MM.1S (cell line): ENCODE results near the gene TTI1.

ENCODE experiments used
- DNase-seq: peaks from one replicate; pipeline ENCODE4 v3.0.0-alpha.2; 2015
- H2AFZ ChIP-seq: fragments of 300-600 bp; sonication (generic); 2 replicates; pipeline ENCODE4 v1.6.0; 2016; ENCODE audit warnings: antibody characterized with exemption, low read length
- H3F3A ChIP-seq: fragments of 300-600 bp; sonication (generic); 2 replicates; pipeline ENCODE4 v1.6.1; 2016; ENCODE audit warnings: mild to moderate bottlenecking, antibody characterized with exemption, low read length, moderate library complexity, mixed read lengths; ENCODE audit not compliant: insufficient read depth
- H3K27ac ChIP-seq: fragments of 300-600 bp; sonication (generic); 2 replicates; pipeline ENCODE4 v1.5.1; 2016; ENCODE audit warnings: mild to moderate bottlenecking, low read length
- H3K27me3 ChIP-seq: fragments of 300-600 bp; sonication (generic); replicated peaks from 2 replicates; pipeline ENCODE4 v1.6.0; 2016; ENCODE audit warnings: low read length; ENCODE audit not compliant: insufficient read depth
- H3K36me3 ChIP-seq: fragments of 300-600 bp; sonication (generic); replicated peaks from 2 replicates; pipeline ENCODE4 v1.6.1; 2016; ENCODE audit warnings: mild to moderate bottlenecking, low read length, mixed read lengths; ENCODE audit not compliant: insufficient read depth
- H3K4me1 ChIP-seq: fragments of 300-600 bp; sonication (generic); 2 replicates; pipeline ENCODE4 v1.6.1; 2016; ENCODE audit warnings: low read length, mixed read lengths
- H3K4me2 ChIP-seq: fragments of 300-600 bp; sonication (generic); 2 replicates; pipeline ENCODE4 v1.6.0; 2016; ENCODE audit warnings: low read depth, low read length
- H3K4me3 ChIP-seq: fragments of 300-600 bp; sonication (generic); 2 replicates; pipeline ENCODE4 v1.5.1; 2016; ENCODE audit warnings: low read length, mixed read lengths
- H3K79me2 ChIP-seq: fragments of 300-600 bp; sonication (generic); 2 replicates; pipeline ENCODE4 v1.6.1; 2016; ENCODE audit warnings: mixed run types, low read length, mixed read lengths
- H3K9ac ChIP-seq: fragments of 300-600 bp; sonication (generic); 2 replicates; pipeline ENCODE4 v1.6.1; 2016; ENCODE audit warnings: low read length, mixed read lengths
- H3K9me2 ChIP-seq: fragments of 300-600 bp; sonication (generic); replicated peaks from 2 replicates; pipeline ENCODE4 v1.6.1; 2016; ENCODE audit warnings: mild to moderate bottlenecking, low read length, mixed read lengths; ENCODE audit not compliant: insufficient read depth
- H3K9me3 ChIP-seq: fragments of 300-600 bp; sonication (generic); replicated peaks from 2 replicates; pipeline ENCODE4 v1.6.1; 2016; ENCODE audit warnings: mild to moderate bottlenecking, low read length, mixed read lengths; ENCODE audit not compliant: insufficient read depth
- H4K20me1 ChIP-seq: fragments of 300-600 bp; sonication (generic); 2 replicates; pipeline ENCODE4 v1.6.1; 2016; ENCODE audit warnings: mild to moderate bottlenecking, low read length, moderate library complexity, mixed read lengths; ENCODE audit not compliant: insufficient read depth
- EZH2 ChIP-seq: fragments of 300-600 bp; sonication (generic); optimal IDR thresholded peaks from 2 replicates; pipeline ENCODE3; 2017; ENCODE audit warnings: low read depth, mild to moderate bottlenecking, antibody characterized with exemption, low read length, mixed read lengths
- EZH2phosphoT487 ChIP-seq: fragments of 300-600 bp; sonication (generic); IDR thresholded peaks from 2 replicates; pipeline ENCODE4 v1.6.1; 2018; ENCODE audit warnings: antibody characterized with exemption, low read length
- TF ChIP-seq, protein P1 (sequence below): fragments of 300-600 bp; sonication (generic); IDR thresholded peaks from 2 replicates; pipeline ENCODE4 v1.5.1; 2016; ENCODE audit warnings: antibody characterized with exemption, low read length, mixed read lengths

TTI1 gene

DNA sequence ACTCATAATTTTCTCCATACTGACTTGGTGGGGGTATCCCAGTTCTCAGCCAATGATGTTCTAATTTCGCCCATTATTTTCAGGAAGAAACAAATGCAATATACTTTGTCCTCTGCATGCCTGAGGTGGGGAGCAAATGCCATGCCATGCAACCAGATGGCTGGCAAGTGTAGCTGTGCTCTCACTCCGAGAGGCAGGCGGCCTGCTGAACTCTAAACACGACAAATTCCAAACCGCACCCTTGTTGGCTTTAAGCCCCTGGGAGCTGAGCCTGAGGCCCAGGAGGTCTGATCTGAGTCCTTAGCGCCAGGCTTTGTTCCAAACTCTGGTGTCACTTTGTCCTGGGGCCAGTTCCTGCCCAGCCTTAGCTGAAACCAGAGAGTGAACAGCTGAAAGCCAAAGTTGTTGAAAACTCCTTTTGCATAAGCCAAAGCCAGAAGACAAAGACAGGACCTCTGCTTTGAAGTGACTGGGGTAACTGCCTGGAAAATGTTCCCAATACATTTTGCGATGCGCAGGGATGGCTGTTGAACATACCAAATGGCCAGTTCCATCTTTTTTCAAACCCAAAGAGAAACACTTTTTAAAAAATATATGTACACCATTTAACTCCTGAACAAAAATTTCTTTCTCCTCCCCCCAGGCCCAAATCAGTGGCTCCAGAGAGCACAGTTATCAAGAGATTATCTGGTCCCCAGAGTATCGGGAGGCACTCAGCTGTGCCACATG is 46.2 kb downstream of the TTI1 start:
- Histone ChIP-seq H3K4me2 (no peak overlapping the region), H3K27ac (no peak overlapping the region), H3K9me3 (no peaks in the 10 kb centered on the region), H3F3A (peaks cover 21% of the 10 kb centered on the region), H3K79me2 (no peaks in the 10 kb centered on the region), H3K9ac (no peak overlapping the region), H3K36me3 (no peaks in the 10 kb centered on the region; the same call in 1 of the 2 replicates), H3K4me1 (peaks cover 27% of the 10 kb centered on the region), H3K9me2 (no peaks in the 10 kb centered on the region), H2AFZ (no peak overlapping the region), H3K4me3 (no peak overlapping the region), H4K20me1 (no peaks in the 10 kb centered on the region), H3K27me3 (no peaks in the 10 kb centered on the region)
- no peak for TF ChIP-seq EZH2phosphoT487
- TF ChIP-seq, protein P1, sequence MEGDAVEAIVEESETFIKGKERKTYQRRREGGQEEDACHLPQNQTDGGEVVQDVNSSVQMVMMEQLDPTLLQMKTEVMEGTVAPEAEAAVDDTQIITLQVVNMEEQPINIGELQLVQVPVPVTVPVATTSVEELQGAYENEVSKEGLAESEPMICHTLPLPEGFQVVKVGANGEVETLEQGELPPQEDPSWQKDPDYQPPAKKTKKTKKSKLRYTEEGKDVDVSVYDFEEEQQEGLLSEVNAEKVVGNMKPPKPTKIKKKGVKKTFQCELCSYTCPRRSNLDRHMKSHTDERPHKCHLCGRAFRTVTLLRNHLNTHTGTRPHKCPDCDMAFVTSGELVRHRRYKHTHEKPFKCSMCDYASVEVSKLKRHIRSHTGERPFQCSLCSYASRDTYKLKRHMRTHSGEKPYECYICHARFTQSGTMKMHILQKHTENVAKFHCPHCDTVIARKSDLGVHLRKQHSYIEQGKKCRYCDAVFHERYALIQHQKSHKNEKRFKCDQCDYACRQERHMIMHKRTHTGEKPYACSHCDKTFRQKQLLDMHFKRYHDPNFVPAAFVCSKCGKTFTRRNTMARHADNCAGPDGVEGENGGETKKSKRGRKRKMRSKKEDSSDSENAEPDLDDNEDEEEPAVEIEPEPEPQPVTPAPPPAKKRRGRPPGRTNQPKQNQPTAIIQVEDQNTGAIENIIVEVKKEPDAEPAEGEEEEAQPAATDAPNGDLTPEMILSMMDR, result no peak
- TF ChIP-seq EZH2, result no peak
- DNase-seq, result no peak

DNA sequence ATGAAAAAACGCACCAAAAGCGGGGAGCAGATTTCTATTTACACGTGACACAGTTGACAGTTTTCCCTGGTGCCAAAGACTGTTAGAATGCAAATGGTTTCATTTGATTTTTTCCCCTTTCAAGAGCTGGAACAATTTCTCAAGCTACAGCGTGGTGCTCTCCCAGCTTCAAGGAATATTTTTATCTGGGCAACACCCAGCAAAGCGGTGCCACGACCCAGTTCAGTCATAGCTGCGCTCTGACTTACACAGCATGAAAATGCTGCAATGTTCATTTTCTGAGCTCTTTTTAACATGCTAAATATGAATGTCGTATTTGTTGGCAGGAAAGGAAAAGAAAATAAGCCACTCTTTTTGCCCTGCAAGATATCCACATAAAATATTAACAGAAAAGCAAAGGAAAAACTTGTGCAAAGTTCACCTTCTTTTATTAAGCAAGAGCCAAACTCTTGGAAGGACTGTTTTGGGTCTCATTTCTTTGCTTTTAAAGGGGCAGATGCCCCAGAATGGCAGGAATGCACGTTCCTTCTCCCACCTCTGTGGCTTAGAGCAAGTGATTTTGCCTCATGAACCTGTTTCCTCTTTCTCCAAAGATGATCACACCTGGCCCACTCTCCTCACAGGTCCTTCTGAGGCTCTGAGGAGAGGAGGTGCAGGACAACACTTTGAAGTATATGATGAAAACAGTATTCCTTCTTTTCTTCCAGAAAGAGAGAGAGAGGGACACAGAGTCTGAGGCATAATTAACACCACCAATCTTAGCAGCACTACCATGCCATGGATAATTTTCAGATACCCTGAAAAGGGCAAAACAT is 47.0 kb downstream of the TTI1 start:
- no peak overlapping the region for H2AFZ ChIP-seq
- H3K9ac ChIP-seq, result no peak overlapping the region
- no peak overlapping the region for H3K4me3 ChIP-seq
- no peaks in the 10 kb centered on the region for H3K9me3 ChIP-seq
- TF ChIP-seq EZH2phosphoT487 (no peak), EZH2 (no peak)
- TF ChIP-seq, protein P1, result no peak
- H3K4me1 ChIP-seq, result peaks cover 20% of the 10 kb centered on the region
- no peaks in the 10 kb centered on the region for H3K79me2 ChIP-seq
- no peaks in the 10 kb centered on the region for H3K9me2 ChIP-seq
- DNase-seq, result no peak
- peaks cover 14% of the 10 kb centered on the region for H3F3A ChIP-seq
- no peak overlapping the region for H3K27ac ChIP-seq
- no peaks in the 10 kb centered on the region; the same call in 1 of the 2 replicates for H3K36me3 ChIP-seq
- no peaks in the 10 kb centered on the region for H3K27me3 ChIP-seq
- no peak overlapping the region for H3K4me2 ChIP-seq
- no peaks in the 10 kb centered on the region for H4K20me1 ChIP-seq

DNA sequence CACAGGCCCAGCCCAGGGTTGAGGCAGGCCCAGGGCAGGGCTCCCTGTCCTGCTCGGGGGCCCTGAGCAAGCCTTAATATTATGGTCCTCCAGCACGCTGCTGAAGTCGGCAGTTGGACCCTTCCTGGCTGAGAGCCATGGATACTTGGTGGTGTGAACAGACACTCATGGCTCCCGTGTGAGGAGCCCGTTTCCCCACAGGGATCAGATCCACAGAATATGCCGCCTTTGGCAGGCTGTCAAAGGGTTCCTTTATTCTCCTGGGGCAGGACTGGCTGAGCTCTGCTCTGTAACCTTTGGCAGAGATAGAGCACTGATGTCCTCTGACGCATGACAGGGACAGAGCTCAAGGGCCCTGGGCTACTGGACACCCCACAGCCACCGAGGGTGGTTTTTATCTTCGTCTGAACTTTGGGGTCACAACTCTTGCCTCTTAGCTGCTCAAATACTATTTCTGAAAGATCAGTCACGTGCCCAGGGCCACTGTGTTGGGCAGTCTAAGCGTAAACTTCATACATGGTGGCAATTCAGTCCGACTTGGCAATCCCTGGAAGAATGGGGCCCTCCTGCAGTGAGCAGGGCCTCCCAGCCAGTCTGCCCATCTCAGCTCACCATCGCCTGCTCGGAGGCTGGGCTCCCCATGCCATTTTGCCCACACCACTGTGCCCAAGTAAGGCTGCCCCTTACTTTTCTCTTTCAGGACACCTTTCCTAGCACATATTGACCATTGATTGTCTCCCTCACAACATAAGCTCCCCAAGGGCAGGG is 49.1 kb downstream of the TTI1 start:
- H3K27me3 ChIP-seq, result no peaks in the 10 kb centered on the region
- H3K9me3 ChIP-seq, result no peaks in the 10 kb centered on the region
- H3K36me3 ChIP-seq, result no peaks in the 10 kb centered on the region; the same call in 1 of the 2 replicates
- no peak for DNase-seq
- H3K27ac ChIP-seq, result no peak overlapping the region
- no peaks in the 10 kb centered on the region for H3K79me2 ChIP-seq
- no peaks in the 10 kb centered on the region for H3K9me2 ChIP-seq
- H3K9ac ChIP-seq, result no peak overlapping the region
- TF ChIP-seq EZH2phosphoT487 (no peak), EZH2 (no peak)
- H3K4me2 ChIP-seq, result no peak overlapping the region
- no peaks in the 10 kb centered on the region for H3F3A ChIP-seq
- no peak overlapping the region for H2AFZ ChIP-seq
- H4K20me1 ChIP-seq, result no peaks in the 10 kb centered on the region
- peaks cover 2% of the 10 kb centered on the region; the same call in 1 of the 2 replicates for H3K4me1 ChIP-seq
- no peak overlapping the region for H3K4me3 ChIP-seq
